ENCODE data around the gene TMEM175.

The TMEM175 gene

DNA sequence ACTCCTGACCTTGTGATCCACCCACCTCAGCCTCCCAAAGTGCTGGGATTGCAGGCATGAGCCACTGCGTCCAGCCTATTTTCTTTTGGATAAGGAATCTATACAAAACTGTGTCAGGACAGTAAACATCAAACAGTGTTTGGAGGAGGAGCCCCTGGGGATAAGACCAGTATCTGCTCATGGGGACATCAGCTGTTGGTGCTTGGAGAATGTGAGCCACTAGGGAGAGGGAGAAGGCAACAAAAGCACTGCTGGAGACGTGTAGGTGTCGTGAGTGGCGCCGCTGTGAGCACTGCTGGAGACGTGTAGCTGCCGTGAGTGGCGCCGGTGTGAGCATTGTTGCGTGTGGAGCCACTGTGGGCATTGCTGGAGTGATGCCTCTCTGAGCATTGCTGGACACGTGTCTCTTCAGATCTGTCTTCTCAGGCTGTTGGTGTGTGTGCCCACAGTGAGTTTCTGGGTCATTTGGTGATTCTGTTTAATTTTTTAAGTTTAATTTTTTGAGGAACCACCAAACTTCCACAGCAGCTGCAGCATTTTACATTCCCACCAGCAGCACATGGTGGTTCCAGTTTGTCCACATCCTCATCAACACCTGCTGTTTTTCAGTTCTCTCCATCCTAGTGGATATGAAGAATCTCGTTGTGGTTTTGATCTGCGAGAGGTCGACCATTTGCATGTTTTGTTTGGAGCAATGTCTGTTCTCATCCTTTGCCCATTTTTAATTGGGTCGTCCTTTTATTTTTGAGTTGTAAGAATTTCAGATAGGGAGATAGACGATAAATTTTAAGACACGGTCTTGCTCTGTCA, 22.2 kb downstream of the TMEM175 start:
- DNase-seq (ENCODE audit: low read depth): no peak
- TF ChIP-seq, protein P1, sequence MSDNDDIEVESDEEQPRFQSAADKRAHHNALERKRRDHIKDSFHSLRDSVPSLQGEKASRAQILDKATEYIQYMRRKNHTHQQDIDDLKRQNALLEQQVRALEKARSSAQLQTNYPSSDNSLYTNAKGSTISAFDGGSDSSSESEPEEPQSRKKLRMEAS (IDR thresholded peaks at IDR 0.05; ENCODE audit: low read depth, low read length): no peak
- no peak for TF ChIP-seq POLR2A (IDR thresholded peaks at IDR 0.05; ENCODE audit: extremely low read depth, insufficient read length)
- TF ChIP-seq MYC (IDR thresholded peaks at IDR 0.05; ENCODE audit: low read depth, low read length): no peak
- TF ChIP-seq, protein P2, sequence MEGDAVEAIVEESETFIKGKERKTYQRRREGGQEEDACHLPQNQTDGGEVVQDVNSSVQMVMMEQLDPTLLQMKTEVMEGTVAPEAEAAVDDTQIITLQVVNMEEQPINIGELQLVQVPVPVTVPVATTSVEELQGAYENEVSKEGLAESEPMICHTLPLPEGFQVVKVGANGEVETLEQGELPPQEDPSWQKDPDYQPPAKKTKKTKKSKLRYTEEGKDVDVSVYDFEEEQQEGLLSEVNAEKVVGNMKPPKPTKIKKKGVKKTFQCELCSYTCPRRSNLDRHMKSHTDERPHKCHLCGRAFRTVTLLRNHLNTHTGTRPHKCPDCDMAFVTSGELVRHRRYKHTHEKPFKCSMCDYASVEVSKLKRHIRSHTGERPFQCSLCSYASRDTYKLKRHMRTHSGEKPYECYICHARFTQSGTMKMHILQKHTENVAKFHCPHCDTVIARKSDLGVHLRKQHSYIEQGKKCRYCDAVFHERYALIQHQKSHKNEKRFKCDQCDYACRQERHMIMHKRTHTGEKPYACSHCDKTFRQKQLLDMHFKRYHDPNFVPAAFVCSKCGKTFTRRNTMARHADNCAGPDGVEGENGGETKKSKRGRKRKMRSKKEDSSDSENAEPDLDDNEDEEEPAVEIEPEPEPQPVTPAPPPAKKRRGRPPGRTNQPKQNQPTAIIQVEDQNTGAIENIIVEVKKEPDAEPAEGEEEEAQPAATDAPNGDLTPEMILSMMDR (IDR thresholded peaks at IDR 0.05; ENCODE audit: low read depth, low read length): no peak
- no peak overlapping the region for H3K4me3 ChIP-seq (ENCODE audit: low read depth, low read length)

DNA sequence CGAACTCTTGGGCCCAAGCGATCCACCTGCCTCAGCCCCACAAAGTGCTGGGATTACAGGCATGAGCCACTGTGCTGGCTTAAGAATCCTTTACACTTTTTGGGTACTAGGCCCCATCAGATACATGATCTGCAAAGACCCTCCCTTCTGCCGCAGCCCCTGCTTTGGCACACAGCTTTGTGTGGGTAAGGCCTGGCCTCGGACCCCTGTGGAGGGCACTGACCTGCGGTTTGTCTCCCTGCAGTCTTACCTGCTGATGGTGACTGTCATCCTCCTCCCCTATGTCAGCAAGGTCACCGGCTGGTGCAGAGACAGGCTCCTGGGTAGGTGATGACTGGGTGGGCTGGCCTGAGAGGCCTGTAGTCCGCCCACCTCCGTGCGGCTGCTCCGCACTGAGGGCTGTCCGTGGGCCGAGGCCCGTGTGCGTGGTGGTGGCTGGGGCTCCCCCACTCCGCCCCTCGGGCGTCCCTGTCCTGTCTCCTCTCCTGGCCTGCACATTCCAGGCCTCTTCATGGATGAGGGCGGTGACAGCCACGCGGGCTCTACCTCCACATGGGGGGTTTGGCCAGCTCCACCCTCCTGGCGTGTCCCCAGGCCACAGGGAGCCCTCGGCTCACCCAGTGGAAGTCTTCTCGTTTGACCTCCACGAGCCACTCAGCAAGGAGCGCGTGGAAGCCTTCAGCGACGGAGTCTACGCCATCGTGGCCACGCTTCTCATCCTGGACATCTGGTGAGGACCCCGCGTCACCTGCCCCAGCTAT, 23.1 kb downstream of the TMEM175 start:
- no peak overlapping the region for H3K4me3 ChIP-seq (ENCODE audit: low read depth, low read length)
- TF ChIP-seq, protein P2 (IDR thresholded peaks at IDR 0.05; ENCODE audit: low read depth, low read length): no peak
- no peak for TF ChIP-seq POLR2A (IDR thresholded peaks at IDR 0.05; ENCODE audit: extremely low read depth, insufficient read length)
- TF ChIP-seq, protein P1 (IDR thresholded peaks at IDR 0.05; ENCODE audit: low read depth, low read length): no peak
- TF ChIP-seq MYC (IDR thresholded peaks at IDR 0.05; ENCODE audit: low read depth, low read length): no peak
- no peak for DNase-seq (ENCODE audit: low read depth)

DNA sequence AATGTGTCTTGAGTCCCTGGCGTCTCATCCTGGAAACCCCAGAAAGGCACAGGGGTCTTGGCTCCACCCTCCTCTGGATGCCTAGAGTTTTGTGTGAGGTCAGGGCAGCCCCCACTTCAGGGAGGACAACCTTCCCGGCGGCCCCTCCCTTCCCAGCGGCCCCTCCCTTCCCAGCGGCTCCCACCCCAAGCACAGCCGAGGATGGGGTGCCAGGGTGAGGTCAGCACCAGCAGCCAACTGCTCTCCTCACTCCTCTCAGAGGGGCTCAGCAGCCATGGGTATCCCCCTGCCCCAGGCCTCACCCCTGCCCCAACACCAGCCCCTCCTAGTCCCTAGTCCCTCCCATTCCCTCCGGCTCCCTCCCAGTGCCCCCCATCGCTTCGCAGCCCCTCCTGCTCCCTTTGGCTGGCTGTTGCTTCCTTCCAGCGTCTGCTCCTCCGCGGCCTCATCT, 23.7 kb downstream of the TMEM175 start:
- TF ChIP-seq POLR2A (IDR thresholded peaks at IDR 0.05; ENCODE audit: extremely low read depth, insufficient read length): no peak
- no peak for TF ChIP-seq MYC (IDR thresholded peaks at IDR 0.05; ENCODE audit: low read depth, low read length)
- TF ChIP-seq, protein P2 (IDR thresholded peaks at IDR 0.05; ENCODE audit: low read depth, low read length): no peak
- TF ChIP-seq, protein P1 (IDR thresholded peaks at IDR 0.05; ENCODE audit: low read depth, low read length): no peak
- no peak for DNase-seq (ENCODE audit: low read depth)
- H3K4me3 ChIP-seq (ENCODE audit: low read depth, low read length): no peak overlapping the region

DNA sequence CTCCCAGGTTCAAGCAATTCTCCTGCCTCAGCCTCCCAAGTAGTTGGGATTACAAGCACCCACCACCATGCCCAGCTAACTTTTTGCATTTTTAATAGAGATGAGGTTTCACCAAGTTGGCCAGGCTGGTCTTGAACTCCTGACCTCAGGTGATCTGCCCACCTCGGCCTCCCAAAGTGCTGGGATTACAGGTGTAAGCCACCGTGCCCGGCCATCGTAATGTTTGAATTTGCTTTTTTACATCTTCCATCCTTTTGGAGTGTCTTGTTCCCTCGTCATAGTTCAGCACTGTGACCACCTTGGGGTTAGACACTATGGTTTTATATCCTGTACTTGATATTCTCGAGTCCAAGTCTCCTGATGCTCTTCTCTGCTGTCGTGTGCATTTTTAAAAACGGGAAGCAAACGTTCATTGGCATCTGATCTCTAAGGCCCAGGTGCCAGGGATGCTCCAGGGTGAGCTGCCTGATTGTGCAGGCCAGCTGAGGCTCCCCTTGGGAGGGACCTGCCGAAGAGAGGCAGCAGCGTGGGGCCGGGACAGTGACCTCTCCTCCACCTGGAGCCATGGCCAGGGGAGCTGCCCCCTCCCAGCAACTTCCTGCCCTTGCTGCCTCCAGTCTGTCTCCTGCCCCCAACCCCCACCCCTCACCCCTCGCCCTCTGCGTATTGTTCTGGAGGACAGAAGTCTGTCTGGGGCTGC, 24.4 kb downstream of the TMEM175 start:
- DNase-seq (ENCODE audit: low read depth): no peak
- TF ChIP-seq POLR2A (IDR thresholded peaks at IDR 0.05; ENCODE audit: extremely low read depth, insufficient read length): no peak
- TF ChIP-seq, protein P2 (IDR thresholded peaks at IDR 0.05; ENCODE audit: low read depth, low read length): no peak
- TF ChIP-seq, protein P1 (IDR thresholded peaks at IDR 0.05; ENCODE audit: low read depth, low read length): no peak
- TF ChIP-seq MYC (IDR thresholded peaks at IDR 0.05; ENCODE audit: low read depth, low read length): no peak
- H3K4me3 ChIP-seq (ENCODE audit: low read depth, low read length): no peak overlapping the region

DNA sequence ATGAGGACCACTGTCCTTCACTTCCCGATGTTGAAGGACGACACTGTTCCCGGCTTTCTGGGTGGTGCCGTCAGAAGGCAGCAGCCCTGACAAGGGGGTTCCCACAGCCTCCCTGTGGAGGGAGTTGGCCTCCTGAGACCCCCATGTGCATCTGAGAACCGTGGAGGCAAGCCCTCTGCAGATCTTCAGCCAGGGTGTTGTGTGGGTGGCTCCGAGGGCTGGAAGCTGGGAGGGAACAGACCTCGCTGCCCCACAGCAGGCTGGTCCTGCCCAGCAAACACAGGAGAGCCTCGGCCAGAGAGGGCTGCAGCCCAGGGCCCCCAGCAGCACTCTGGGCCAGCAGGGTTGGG, 24.9 kb downstream of the TMEM175 start:
- TF ChIP-seq MYC (IDR thresholded peaks at IDR 0.05; ENCODE audit: low read depth, low read length): no peak
- no peak for TF ChIP-seq POLR2A (IDR thresholded peaks at IDR 0.05; ENCODE audit: extremely low read depth, insufficient read length)
- TF ChIP-seq, protein P2 (IDR thresholded peaks at IDR 0.05; ENCODE audit: low read depth, low read length): no peak
- TF ChIP-seq, protein P1 (IDR thresholded peaks at IDR 0.05; ENCODE audit: low read depth, low read length): no peak
- DNase-seq (ENCODE audit: low read depth): no peak
- H3K4me3 ChIP-seq (ENCODE audit: low read depth, low read length): no peak overlapping the region
